Heart left ventricle (tissue), 13 donors: Measurements from ENCODE around the gene CACNA1C.

ENCODE experiments used
- POLR2A ChIP-seq, 2 donors: fragments of 450-650 bp; IDR thresholded peaks; one replicate each; pipeline ENCODE4 v1.6.1; 2017; ENCODE audit warnings: antibody characterized with exemption in 2 of 2, mild to moderate bottlenecking in 2 of 2, moderate library complexity in 2 of 2
- TF ChIP-seq, protein P1 (sequence below), 12 donors: fragments of 200-600 bp; sonication (generic) in 4 of 12; IDR thresholded peaks; one replicate each; pipeline versions ENCODE4 v1.5.0 to v1.8.0; 2018 to 2022; ENCODE audit warnings: antibody characterized with exemption in 12 of 12, mild to moderate bottlenecking in 5 of 12
- donor health status: ischemic (EF 13 %, LVEDD 7.1; RV severe dilation, severe dysfunction).
- donor health status: DM: no; HTN: yes; CAD: no.
- donor health status: DM: no; HTN: no; CAD: no.
- donor health status: ischemic (EF 25% LVEDD 6.9; RV normal size, moderate dysfunction).
- donor health status: ischemic (EF 25% LVEDD 5.7; RV mildly dilated, moderate dysfunction).
- donor health status: ischemic (EF 35%, LVEDD 5.7; RV mildly dilated, moderate dysfunction).
- donor health status: nonischemic (EF 11% LVEDD 7.7; RV severe dilation, severe dysfunction).
- donor health status: DM: yes; HTN: yes; CAD: no.
- donor health status: PGD.
- donor health status: ischemic (EF 29% LVEDD 5.4; RV normal size, mild dysfunction).
- donor health status: nonischemic (EF 23%, LVEDD 6.1; RV moderate dilation, normal function).

- TF ChIP-seq, protein P1, sequence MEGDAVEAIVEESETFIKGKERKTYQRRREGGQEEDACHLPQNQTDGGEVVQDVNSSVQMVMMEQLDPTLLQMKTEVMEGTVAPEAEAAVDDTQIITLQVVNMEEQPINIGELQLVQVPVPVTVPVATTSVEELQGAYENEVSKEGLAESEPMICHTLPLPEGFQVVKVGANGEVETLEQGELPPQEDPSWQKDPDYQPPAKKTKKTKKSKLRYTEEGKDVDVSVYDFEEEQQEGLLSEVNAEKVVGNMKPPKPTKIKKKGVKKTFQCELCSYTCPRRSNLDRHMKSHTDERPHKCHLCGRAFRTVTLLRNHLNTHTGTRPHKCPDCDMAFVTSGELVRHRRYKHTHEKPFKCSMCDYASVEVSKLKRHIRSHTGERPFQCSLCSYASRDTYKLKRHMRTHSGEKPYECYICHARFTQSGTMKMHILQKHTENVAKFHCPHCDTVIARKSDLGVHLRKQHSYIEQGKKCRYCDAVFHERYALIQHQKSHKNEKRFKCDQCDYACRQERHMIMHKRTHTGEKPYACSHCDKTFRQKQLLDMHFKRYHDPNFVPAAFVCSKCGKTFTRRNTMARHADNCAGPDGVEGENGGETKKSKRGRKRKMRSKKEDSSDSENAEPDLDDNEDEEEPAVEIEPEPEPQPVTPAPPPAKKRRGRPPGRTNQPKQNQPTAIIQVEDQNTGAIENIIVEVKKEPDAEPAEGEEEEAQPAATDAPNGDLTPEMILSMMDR (IDR thresholded peaks at IDR 0.05), result no peak
- no peak for TF ChIP-seq POLR2A (IDR thresholded peaks at IDR 0.05)
These were observed 589.0 kb downstream of the CACNA1C start for GRCh38 chr12:2641761-2642160.
